Thyroid gland (tissue), 4 donors: ENCODE measurements around the gene FFAR2.
"Not testable (repeated sequence)": the region's sequence is repeated elsewhere in the genome, so short reads cannot be mapped to it uniquely, and the experiment has no call there.

Source experiments
- POLR2A ChIP-seq, 2 donors: fragments of 450-650 bp; IDR thresholded peaks; one replicate each; pipeline ENCODE4 v1.6.1; 2017; ENCODE audit warnings: antibody characterized with exemption in 2 of 2, mild to moderate bottlenecking in 2 of 2, moderate library complexity in 1 of 2
- TF ChIP-seq, protein P1 (sequence below), 6 experiments: fragments of 200-600 bp in 3 of 6; fragments of 450-650 bp in 3 of 6; sonication (generic) in 3 of 6; IDR thresholded peaks; one replicate each; pipeline ENCODE4 v1.5.1; 2016 to 2019; ENCODE audit warnings: antibody characterized with exemption in 6 of 6, mild to moderate bottlenecking in 2 of 6, inconsistent platforms in 1 of 6, moderate library complexity in 1 of 6

DNA sequence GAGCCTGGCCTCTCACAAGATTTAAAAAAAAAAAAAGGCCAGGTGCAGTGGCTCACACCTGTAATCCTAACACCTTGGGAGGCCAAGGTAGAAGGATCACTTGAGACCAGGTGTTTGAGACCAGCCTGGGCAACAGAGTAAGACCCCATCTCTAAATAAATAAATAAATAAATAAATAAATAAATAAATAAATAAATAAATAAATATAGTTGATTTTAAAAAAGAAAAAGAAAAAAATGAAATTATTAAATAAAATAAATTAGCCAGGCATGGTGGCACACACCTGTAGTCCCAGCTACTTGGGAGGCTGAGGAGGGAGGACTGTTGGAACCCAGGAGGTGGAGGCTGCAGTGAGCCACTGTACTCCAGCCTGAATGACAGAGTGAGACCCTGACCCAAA is 13.7 kb downstream of the FFAR2 start:
- TF ChIP-seq, protein P1, sequence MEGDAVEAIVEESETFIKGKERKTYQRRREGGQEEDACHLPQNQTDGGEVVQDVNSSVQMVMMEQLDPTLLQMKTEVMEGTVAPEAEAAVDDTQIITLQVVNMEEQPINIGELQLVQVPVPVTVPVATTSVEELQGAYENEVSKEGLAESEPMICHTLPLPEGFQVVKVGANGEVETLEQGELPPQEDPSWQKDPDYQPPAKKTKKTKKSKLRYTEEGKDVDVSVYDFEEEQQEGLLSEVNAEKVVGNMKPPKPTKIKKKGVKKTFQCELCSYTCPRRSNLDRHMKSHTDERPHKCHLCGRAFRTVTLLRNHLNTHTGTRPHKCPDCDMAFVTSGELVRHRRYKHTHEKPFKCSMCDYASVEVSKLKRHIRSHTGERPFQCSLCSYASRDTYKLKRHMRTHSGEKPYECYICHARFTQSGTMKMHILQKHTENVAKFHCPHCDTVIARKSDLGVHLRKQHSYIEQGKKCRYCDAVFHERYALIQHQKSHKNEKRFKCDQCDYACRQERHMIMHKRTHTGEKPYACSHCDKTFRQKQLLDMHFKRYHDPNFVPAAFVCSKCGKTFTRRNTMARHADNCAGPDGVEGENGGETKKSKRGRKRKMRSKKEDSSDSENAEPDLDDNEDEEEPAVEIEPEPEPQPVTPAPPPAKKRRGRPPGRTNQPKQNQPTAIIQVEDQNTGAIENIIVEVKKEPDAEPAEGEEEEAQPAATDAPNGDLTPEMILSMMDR (IDR thresholded peaks at IDR 0.05), result not testable (repeated sequence)
- not testable (repeated sequence) for TF ChIP-seq POLR2A (IDR thresholded peaks at IDR 0.05)
